CD4-positive, alpha-beta T cell (primary cell): ENCODE measurements around the gene TAOK1. TPM values are rescaled to one million over a fixed set of nuclear protein-coding genes. Genes with fewer than 3 reads are reported as not detected.

Experiments
- ATAC-seq: fragments of 200-7000 bp; cut with Tn5 transposase; one replicate; pipeline ENCODE4 v1.10.0; 2022; ENCODE audit warnings: mild to moderate bottlenecking; ENCODE audit not compliant: poor library complexity
- CTCF ChIA-PET: fragments of 350-600 bp; sonication (Branson Sonifier 250); formaldehyde crosslinking; loops from one replicate; lab custom pipeline; 2021; ENCODE audit warnings: antibody characterized with exemption, inconsistent platforms; lab: Charles Lee
- POLR2A ChIA-PET: fragments of 350-600 bp; sonication (Branson Sonifier 250); formaldehyde crosslinking; loops from one replicate; lab custom pipeline; 2021; ENCODE audit warnings: antibody characterized with exemption, inconsistent platforms; lab: Charles Lee
- DNase-seq, 14 experiments: peaks; one replicate each; pipeline ENCODE4 v3.0.0-alpha.2; 2013 to 2020; ENCODE audit warnings: mixed read lengths in 2 of 14
- H3K27ac ChIP-seq, 2 donors: one replicate each; pipeline versions ENCODE4 v1.5.1 to v1.7.0; 2013; ENCODE audit warnings: low read length in 2 of 2, low read depth in 1 of 2, mild to moderate bottlenecking in 1 of 2
- H3K27me3 ChIP-seq, 2 experiments: 1 replicate in 1 of 2; 2 replicates in 1 of 2; pipeline versions ENCODE4 v1.6.1 to v1.7.0; 2013; ENCODE audit warnings: low read length in 2 of 2, control low read depth in 1 of 2, mild to moderate bottlenecking in 1 of 2, moderate library complexity in 1 of 2; ENCODE audit not compliant: insufficient read depth in 2 of 2, control insufficient read depth in 1 of 2
- H3K36me3 ChIP-seq: one replicate; pipeline ENCODE4 v1.6.1; 2013; ENCODE audit warnings: low read length, control low read depth; ENCODE audit not compliant: insufficient read depth
- H3K4me1 ChIP-seq: one replicate; pipeline ENCODE4 v1.6.1; 2013; ENCODE audit warnings: low read length, control low read depth; ENCODE audit not compliant: insufficient read depth
- H3K4me3 ChIP-seq: one replicate; pipeline ENCODE4 v1.5.1; 2013; ENCODE audit warnings: mild to moderate bottlenecking, low read length, moderate library complexity
- H3K9me3 ChIP-seq, 2 experiments: 1 replicate in 1 of 2; 2 replicates in 1 of 2; pipeline versions ENCODE4 v1.6.1 to v1.7.0; 2013; ENCODE audit warnings: low read length in 2 of 2, mild to moderate bottlenecking in 2 of 2, control low read depth in 1 of 2, moderate library complexity in 1 of 2; ENCODE audit not compliant: control insufficient read depth in 1 of 2, insufficient read depth in 1 of 2
- H3K27ac Mint-ChIP-seq: one replicate; pipeline ENCODE4 v1.8.0; 2020; ENCODE audit warnings: mixed read lengths
- H3K27me3 Mint-ChIP-seq: one replicate; pipeline ENCODE4 v1.8.0; 2021; ENCODE audit warnings: mixed read lengths
- H3K36me3 Mint-ChIP-seq: one replicate; pipeline ENCODE4 v1.8.0; 2021; ENCODE audit warnings: low read depth, mixed read lengths
- H3K4me1 Mint-ChIP-seq: one replicate; pipeline ENCODE4 v1.8.0; 2021; ENCODE audit warnings: low read depth, mixed read lengths
- H3K4me3 Mint-ChIP-seq: one replicate; pipeline ENCODE4 v1.8.0; 2020; ENCODE audit warnings: mild to moderate bottlenecking, mixed read lengths
- H3K9me3 Mint-ChIP-seq: one replicate; pipeline ENCODE4 v1.8.0; 2020; ENCODE audit warnings: mixed read lengths
- CTCF ChIP-seq: fragments of 200-600 bp; IDR thresholded peaks from one replicate; pipeline ENCODE4 v1.8.0; 2022; ENCODE audit warnings: antibody characterized with exemption, mild to moderate bottlenecking
- intact Hi-C, 2 experiments: fragments of 100-400 bp; cut with DNase I in 1 of 2; cut with micrococcal nuclease in 1 of 2; formaldehyde crosslinking; loops; one replicate each; pipeline versions ENCODE4 v1.15.1 to v1.9.0; 2023 to 2025; cut with DNase I, micrococcal nuclease
- total RNA-seq, 174 experiments: library from RNA in 2 of 174; stranded (reverse) in 2 of 174; gene quantifications; one replicate each; pipeline ENCODE4 v1.2.3 and lab custom pipeline; 2021 to 2026

Gene TAOK1
- total RNA-seq, 2 experiments from 2014 or later: 33.1 to 33.8 TPM

GRCh38 chr17:29357232-29357631, 32.9 kb upstream of the TAOK1 start:
- ATAC-seq: no peak
- Mint-ChIP-seq H3K27me3 (no peaks in the 10 kb centered on the region), H3K27ac (no peak overlapping the region), H3K4me1 (no peaks in the 10 kb centered on the region), H3K9me3 (no peaks in the 10 kb centered on the region), H3K36me3 (no peaks in the 10 kb centered on the region), H3K4me3 (no peak overlapping the region)
- ChIA-PET CTCF (interaction anchor here (2.7 kb wide), 1 partner anchor 13 kb away, joined by 11 read pairs; no protein-coding TSS in a partner anchor), POLR2A (no interaction called here)
- H3K27me3 ChIP-seq: no peaks in the 10 kb centered on the region
- no peak for DNase-seq
- H3K27ac ChIP-seq: no peak overlapping the region
- no peaks in the 10 kb centered on the region for H3K9me3 ChIP-seq
- H3K4me1 ChIP-seq: no peaks in the 10 kb centered on the region
- no peak overlapping the region for H3K4me3 ChIP-seq
- intact Hi-C loops: no loop called here
- H3K36me3 ChIP-seq: no peaks in the 10 kb centered on the region
- TF ChIP-seq CTCF: no peak

GRCh38 chr17:29357821-29358232, 32.3 kb upstream of the TAOK1 start:
- TF ChIP-seq CTCF: no peak
- Mint-ChIP-seq H3K4me3 (no peak overlapping the region), H3K9me3 (no peaks in the 10 kb centered on the region), H3K27me3 (no peaks in the 10 kb centered on the region), H3K36me3 (no peaks in the 10 kb centered on the region), H3K27ac (no peak overlapping the region), H3K4me1 (no peaks in the 10 kb centered on the region)
- DNase-seq (no peak), ATAC-seq (no peak)
- H3K9me3 ChIP-seq: no peaks in the 10 kb centered on the region
- intact Hi-C loops: no loop called here
- H3K4me3 ChIP-seq: no peak overlapping the region
- H3K36me3 ChIP-seq: no peaks in the 10 kb centered on the region
- H3K4me1 ChIP-seq: no peaks in the 10 kb centered on the region
- no peaks in the 10 kb centered on the region for H3K27me3 ChIP-seq
- H3K27ac ChIP-seq: no peak overlapping the region
- POLR2A ChIA-PET: no interaction called here
- CTCF ChIA-PET: interaction anchor here (2.7 kb wide), 1 partner anchor 12 kb away, joined by 11 read pairs; no protein-coding TSS in a partner anchor

- Histone ChIP-seq H3K36me3 (no peaks in the 10 kb centered on the region), H3K27ac (no peak overlapping the region), H3K27me3 (no peaks in the 10 kb centered on the region), H3K4me3 (no peak overlapping the region), H3K9me3 (no peaks in the 10 kb centered on the region), H3K4me1 (no peaks in the 10 kb centered on the region)
- no peak overlapping the region for H3K27ac Mint-ChIP-seq
- no peaks in the 10 kb centered on the region for H3K4me1 Mint-ChIP-seq
- ATAC-seq (no peak), DNase-seq (no peak)
- CTCF ChIA-PET: no interaction called here
- H3K9me3 Mint-ChIP-seq: no peaks in the 10 kb centered on the region
- POLR2A ChIA-PET: no interaction called here
- no peak for TF ChIP-seq CTCF
- H3K4me3 Mint-ChIP-seq: no peak overlapping the region
- H3K36me3 Mint-ChIP-seq: no peaks in the 10 kb centered on the region
- intact Hi-C loops: no loop called here
- no peaks in the 10 kb centered on the region for H3K27me3 Mint-ChIP-seq
Observed at GRCh38 chr17:29358416-29358815, 31.7 kb upstream of the TAOK1 start.
